ENCODE measurements around the gene PAN3.
A peak's percentile ranks its signal among the peaks of the same experiment; 100 is the strongest.

Gene PAN3

DNA sequence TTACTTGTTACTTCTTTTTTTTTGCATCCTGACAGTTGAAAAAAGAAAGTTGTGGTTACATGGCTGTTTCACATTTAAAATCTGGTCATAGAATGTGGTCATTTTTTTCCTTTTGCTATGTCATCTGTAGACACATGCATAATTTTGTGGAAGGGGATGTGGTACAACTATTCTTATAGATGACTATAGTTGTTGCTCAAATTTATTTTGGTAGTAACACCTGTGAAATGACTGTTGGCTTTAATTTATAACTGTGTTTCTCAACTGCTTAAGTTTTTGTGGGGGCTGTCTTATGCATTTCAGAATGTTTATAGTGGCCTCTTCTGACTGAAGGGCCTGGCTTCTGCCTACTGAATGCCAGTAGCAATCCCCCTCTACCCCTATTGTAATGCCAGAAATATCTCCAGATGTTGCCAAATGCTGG, 130.5 kb downstream of the PAN3 start:
- TF ChIP-seq POLR2A (IDR thresholded peaks at IDR 0.05; ENCODE audit: low read length) (no peak), GATA1 (IDR thresholded peaks at IDR 0.05; ENCODE audit: low read depth, low read length) (no peak)
- DNase-seq, result no peak

DNA sequence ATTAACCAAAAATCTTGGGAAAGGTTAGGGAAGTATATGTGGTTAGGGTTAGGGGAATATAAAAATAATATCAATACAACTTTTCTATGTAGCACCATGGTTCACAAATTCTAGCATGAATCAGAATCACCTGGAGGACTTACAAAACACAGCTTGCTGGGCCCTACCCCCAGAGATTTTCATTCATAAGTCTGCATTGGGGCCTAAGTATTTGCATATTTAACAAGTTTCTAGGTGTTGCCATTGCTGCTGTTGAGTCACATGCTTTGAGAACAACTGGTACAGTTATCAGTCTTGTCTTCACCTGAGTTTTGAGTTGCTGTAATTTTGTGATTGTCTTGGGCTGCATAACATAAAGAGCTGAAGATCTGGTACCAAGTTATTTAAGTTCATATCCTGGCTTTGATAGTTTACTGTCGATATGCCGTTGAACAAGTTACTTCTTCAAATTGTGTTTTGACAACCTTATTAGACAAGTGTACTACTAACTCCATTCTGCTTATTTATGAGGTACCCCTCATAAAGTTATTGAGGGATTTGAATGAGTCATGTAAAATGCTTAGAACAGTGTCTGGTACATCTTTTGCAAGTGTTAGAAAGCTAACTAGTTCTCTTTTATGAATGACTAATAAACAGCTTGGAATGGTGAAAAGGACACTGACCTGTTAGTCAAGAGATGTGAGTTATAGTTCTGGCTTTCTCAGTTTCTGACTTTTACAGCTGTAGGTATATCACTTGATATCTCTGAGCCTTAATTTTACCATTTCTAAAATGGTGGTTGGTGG, 132.9 kb downstream of the PAN3 start:
- TF ChIP-seq POLR2A (IDR thresholded peaks at IDR 0.05; ENCODE audit: low read length), result no peak
- no peak for TF ChIP-seq GATA1 (IDR thresholded peaks at IDR 0.05; ENCODE audit: low read depth, low read length)
- no peak for DNase-seq

DNA sequence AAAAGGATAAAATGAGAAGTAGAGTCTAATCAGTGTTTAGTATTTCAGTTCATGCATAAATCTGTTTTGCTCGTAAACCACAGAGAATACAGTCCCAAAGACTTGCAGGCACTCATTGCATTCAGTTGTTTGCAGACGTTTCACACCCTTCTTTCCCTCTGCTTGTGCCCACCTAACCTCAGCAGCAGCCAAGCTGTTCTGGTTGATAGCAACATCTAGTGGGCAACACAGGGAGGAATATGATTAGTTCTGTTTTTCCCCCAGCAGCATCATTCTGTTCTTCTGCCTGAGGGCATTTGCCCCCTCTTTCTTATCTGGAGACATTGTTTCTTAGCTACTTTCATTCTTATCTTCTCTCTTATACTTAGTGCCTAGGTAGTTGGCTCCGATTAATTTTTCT, 135.6 kb downstream of the PAN3 start:
- DNase-seq, result peak; percentile 7 to 23
- TF ChIP-seq GATA1 (IDR thresholded peaks at IDR 0.05; ENCODE audit: low read depth, low read length) (no peak), POLR2A (IDR thresholded peaks at IDR 0.05; ENCODE audit: low read length) (no peak)

DNA sequence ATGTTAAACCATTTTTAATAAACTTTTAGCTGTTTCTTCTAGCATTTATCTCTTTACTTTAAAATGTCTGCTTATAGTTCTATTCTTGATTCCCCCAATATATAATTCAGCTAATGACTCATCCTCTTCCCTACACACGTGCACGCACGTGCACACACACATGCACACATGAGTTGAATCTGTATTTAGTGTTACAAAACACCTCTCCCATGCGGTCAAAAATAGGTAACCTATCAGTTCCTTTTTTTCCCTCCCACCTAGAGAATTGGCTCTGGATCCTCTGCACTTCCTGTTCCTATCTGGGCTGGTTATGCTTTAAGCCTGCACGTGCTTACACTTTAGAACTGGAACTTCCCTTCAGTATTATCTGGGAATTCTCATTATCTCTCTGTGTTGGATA, 144.1 kb downstream of the PAN3 start:
- DNase-seq, result no peak
- TF ChIP-seq GATA1 (IDR thresholded peaks at IDR 0.05; ENCODE audit: low read depth, low read length) (no peak), POLR2A (IDR thresholded peaks at IDR 0.05; ENCODE audit: low read length) (no peak)

DNA sequence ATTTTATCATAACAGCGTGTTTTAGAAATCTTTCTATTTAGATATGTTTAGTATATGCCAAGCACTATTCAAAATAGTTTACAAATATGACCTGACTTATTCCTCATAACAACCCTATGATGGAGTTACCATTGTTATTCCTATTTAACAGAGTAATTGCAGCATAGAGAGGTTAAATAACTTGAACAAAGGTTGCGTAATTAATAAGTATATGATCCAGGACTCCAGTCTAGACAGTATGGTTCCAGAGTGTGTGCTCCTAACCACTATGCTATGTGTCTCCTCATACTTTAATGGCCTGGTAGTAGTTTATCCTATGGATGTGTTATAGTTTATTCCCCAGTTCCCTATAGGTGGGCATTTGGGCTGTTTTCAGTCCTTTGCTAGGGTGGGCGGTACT, 145.3 kb downstream of the PAN3 start:
- no peak for TF ChIP-seq POLR2A (IDR thresholded peaks at IDR 0.05; ENCODE audit: low read length)
- no peak for TF ChIP-seq GATA1 (IDR thresholded peaks at IDR 0.05; ENCODE audit: low read depth, low read length)
- DNase-seq, result no peak

DNA sequence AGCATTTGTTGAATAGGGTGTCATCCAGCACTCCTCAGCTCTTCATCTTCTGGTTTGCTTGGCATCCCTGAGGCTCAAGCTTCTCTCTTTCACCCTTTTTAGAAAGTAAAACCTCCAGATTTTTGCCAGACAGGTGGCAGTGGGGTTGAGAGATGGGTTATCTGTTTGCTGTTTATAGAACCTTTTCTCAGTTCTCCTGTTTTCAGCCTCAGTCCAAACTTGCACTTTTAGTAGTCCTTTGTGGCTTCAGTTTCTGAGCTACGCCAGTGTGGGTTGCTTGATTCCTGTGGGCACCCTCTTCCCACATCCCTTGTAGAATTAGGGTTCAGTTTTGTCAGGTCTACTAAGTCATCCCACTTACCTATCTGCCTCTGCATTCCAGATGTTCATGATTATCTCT, 147.9 kb downstream of the PAN3 start:
- TF ChIP-seq POLR2A (IDR thresholded peaks at IDR 0.05; ENCODE audit: low read length), result no peak
- DNase-seq, result no peak

DNA sequence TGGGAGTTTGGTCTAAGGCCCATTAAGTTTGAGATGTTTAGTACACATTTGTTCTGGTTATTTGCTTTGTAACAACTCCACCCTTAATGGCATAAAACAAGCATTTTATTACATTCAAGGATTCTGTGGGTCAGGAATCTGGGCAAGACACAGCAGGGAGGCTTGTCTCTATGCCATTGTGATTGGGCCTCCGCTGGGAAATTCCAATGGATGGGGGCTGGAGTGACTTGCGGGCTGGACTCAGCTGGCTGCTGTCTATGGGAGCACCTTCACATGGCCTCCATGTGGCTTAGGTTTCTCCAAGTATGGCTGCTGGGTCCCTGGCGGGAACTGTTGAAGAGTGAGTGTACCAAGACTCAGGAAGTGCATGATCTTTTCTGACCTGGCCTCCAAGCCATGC, 159.0 kb downstream of the PAN3 start:
- TF ChIP-seq GATA1 (IDR thresholded peaks at IDR 0.05; ENCODE audit: low read depth, low read length) (no peak), POLR2A (IDR thresholded peaks at IDR 0.05; ENCODE audit: low read length) (no peak)
- DNase-seq, result no peak

DNA sequence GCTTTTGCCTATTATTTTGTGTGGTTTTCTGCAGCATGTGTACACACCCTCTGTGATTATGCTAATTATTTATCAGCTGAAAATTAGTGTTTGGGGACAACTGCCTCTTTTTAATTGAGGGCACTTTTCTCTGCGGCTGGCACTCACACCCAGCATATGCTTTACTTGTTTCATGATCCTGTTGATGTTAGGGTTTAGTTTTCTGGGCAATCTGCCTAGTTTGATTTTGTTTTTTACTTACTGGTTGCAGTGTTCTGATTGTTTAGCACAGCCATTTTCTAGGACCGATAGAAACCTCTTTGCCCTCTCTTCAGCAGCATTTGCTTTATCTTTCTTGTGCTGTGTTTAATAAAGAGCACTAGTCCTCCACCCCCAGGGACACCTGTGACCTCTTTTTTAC, 161.6 kb downstream of the PAN3 start:
- no peak for DNase-seq
- no peak for TF ChIP-seq POLR2A (IDR thresholded peaks at IDR 0.05; ENCODE audit: low read length)
- TF ChIP-seq GATA1 (IDR thresholded peaks at IDR 0.05; ENCODE audit: low read depth, low read length), result no peak

DNA sequence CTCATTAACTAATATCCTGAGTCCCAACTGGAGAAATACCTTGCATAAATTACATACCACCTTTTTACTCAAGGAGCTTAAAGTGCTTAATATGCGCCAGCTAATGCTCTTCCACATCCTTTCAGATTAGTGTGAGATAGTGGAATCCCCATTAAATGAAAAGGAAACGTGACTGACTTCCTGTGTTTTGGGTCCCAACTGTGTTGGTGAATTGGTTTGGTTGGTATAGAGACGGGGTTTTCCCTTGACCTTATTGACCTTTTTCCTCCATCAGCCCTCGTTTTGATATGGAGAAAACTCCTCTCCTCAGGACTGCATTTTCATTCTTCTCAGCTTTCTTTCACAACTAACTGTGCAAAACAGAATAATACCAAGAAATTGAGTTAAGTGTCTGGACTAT, 163.5 kb downstream of the PAN3 start:
- no peak for TF ChIP-seq GATA1 (IDR thresholded peaks at IDR 0.05; ENCODE audit: low read depth, low read length)
- no peak for TF ChIP-seq POLR2A (IDR thresholded peaks at IDR 0.05; ENCODE audit: low read length)
- DNase-seq, result no peak

DNA sequence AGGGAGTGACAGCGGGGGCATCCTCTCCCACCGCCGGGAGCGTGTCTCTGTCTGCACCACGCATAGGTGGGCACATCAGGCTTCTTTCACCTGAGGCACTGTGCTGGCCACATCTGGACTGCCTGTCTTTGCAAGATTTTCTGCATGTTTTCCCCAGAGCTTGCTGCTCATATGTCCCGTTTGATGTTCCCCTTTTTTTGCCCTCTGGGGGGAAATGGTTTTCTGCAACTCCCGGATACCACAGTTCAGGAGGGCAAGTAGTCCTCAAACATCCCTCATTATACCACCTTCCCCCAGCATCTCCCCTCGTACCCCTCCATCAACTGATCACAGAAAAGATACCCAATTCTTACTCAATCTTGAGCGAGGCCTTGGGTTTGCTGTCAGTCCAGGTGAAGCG, 168.0 kb downstream of the PAN3 start:
- no peak for TF ChIP-seq GATA1 (IDR thresholded peaks at IDR 0.05; ENCODE audit: low read depth, low read length)
- TF ChIP-seq POLR2A (IDR thresholded peaks at IDR 0.05; ENCODE audit: low read length), result no peak
- DNase-seq, result no peak

DNA sequence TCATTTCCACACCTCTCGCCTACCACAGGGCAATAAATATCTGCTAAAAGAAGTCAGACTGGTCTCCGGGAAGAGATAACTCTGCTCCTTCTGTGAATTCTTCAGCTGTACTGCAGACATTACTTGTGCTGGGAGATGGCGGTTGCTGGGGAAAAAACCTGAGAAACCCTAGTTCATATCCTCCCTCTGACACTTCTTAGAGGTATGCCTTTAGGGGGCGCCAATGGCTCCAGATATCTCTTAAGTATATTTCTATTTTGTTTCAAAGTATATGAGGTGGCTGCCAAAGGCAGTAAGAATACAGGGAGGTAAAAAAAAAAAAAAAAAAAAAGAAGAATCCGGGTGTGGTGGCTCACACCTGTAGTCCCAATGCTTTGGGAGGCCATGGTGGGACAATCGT, 175.2 kb downstream of the PAN3 start:
- TF ChIP-seq GATA1 (IDR thresholded peaks at IDR 0.05; ENCODE audit: low read depth, low read length) (no peak), POLR2A (IDR thresholded peaks at IDR 0.05; ENCODE audit: low read length) (no peak)
- peak; percentile 28 to 41 for DNase-seq

DNA sequence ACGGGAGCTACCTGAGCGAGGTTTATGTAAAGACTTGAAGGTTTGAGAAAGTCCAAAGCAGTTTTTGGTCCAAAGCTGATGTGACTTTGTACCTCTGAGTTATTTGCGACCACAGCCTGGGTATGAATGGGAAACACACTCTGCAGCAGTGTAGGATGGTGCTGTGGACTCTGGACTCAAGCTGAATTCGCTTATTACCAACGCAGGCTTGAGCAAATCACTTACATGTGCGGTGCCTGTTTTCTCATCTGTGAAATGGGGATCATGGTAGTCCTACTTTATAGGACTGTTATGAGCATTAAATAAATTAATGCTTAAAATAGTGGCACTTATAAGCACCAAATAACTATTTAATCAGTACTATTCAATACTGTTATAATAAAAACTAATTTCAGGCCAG, 176.5 kb downstream of the PAN3 start:
- no peak for TF ChIP-seq GATA1 (IDR thresholded peaks at IDR 0.05; ENCODE audit: low read depth, low read length)
- TF ChIP-seq POLR2A (IDR thresholded peaks at IDR 0.05; ENCODE audit: low read length), result no peak
- no peak for DNase-seq

DNA sequence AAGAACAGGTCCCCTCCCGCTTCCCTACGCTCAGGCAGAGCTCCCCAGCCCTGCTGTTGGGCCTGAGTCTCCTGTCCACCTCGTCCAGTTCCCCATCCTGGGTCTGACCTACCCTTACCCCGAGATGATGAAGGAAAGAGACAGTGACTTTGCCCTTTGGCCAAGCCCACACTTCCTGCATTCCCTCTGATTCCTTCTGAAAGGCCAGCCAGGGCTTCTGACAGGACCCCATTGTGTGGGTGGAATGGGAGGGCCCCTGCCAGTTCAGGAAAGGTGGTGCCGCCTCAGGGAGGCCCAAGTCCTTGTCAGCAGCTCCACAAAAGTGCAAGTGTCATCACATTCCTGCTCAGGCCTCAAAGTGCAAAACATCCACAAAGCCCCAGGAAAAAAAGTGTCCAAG, 177.8 kb downstream of the PAN3 start:
- no peak for DNase-seq
- TF ChIP-seq GATA1 (IDR thresholded peaks at IDR 0.05; ENCODE audit: low read depth, low read length) (no peak), POLR2A (IDR thresholded peaks at IDR 0.05; ENCODE audit: low read length) (no peak)

DNA sequence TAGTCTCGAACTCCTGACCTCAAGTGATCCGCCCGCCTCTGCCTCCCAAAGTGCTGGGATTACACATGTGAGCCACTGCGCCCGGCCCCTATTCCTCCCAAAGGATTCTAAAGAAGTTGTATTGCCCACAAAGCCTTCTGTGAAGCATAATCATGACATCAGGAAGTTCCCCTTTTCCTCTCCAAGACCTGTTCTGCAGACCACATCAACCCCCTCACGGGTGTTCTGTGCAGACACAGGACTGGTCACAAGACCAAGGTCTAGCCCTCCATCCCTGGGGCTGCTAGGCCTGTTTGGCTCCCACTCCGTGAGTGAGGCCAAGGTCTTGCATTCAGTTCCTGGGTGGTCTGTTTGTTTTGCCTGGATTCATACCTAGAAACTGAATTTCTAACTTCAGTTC, 178.5 kb downstream of the PAN3 start:
- TF ChIP-seq POLR2A (IDR thresholded peaks at IDR 0.05; ENCODE audit: low read length), result no peak
- TF ChIP-seq GATA1 (IDR thresholded peaks at IDR 0.05; ENCODE audit: low read depth, low read length), result no peak
- DNase-seq, result no peak

DNA sequence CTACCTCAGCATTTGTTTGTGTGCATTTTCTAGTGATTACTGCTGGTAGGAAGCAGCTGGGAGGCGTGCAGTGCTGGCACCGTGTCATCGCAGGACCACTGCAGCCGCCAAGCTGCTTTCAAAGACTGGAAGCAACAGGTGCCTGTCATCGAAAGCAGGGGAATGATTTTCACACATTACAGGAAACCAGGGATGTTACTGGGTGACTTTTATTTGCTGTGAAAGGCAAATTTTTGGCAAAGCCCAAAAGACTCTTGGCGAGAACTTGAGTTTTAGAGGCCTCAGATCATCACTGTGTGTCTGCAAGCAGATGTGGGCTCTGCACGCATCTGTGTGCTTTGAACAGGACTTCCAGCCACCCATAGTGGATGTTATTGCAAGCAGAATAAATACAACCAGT, 180.2 kb downstream of the PAN3 start:
- TF ChIP-seq POLR2A (IDR thresholded peaks at IDR 0.05; ENCODE audit: low read length) (no peak), GATA1 (IDR thresholded peaks at IDR 0.05; ENCODE audit: low read depth, low read length) (no peak)
- no peak for DNase-seq

DNA sequence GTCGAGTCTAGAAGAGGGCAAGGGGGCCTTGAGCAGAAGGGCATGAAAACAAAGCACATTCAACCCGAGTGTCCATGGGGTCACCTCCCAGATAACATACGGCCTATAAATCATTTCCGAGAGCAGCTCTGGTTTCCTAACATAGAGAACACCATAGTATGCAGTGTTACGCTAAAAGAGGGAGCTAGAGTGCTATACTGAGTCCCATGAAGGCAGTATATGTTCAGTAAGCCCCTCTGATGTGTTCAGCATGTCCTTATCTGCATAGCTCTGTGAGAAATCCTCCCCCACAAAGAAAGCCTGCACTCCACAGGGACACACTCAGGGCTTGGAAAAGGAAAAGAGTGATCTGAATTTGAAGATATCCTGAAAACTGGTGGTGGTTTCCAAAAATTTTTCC, 181.2 kb downstream of the PAN3 start:
- TF ChIP-seq GATA1 (IDR thresholded peaks at IDR 0.05; ENCODE audit: low read depth, low read length) (no peak), POLR2A (IDR thresholded peaks at IDR 0.05; ENCODE audit: low read length) (no peak)
- DNase-seq, result no peak
